ENCODE data around the gene MEDAG.
A peak's percentile ranks its signal among the peaks of the same experiment; 100 is the strongest.

The MEDAG gene

GRCh38 chr13:30904043-30904442, 2.0 kb upstream of the MEDAG start:
- TF ChIP-seq CTCF (IDR thresholded peaks at IDR 0.05; ENCODE audit: low read length, missing control alignments) = no peak
- no peak overlapping the region for H3K4me3 ChIP-seq (replicated peaks; ENCODE audit: low read depth, low read length)
- peak; percentile 74 for DNase-seq (ENCODE audit: low read depth)

GRCh38 chr13:30906411-30907051, 460 bp downstream of the MEDAG start:
- H3K4me3 ChIP-seq (replicated peaks; ENCODE audit: low read depth, low read length) = peak overlapping the region; percentile 60
- TF ChIP-seq CTCF (IDR thresholded peaks at IDR 0.05; ENCODE audit: low read length, missing control alignments) = no peak
- DNase-seq (ENCODE audit: low read depth) = no peak

- H3K4me3 ChIP-seq (replicated peaks; ENCODE audit: low read depth, low read length) = peak overlapping the region; percentile 60
- TF ChIP-seq CTCF (IDR thresholded peaks at IDR 0.05; ENCODE audit: low read length, missing control alignments) = no peak
- DNase-seq (ENCODE audit: low read depth) = peak; percentile 64
Measured at GRCh38 chr13:30907121-30907861, 1.2 kb downstream of the MEDAG start.

- peak overlapping the region; percentile 60 for H3K4me3 ChIP-seq (replicated peaks; ENCODE audit: low read depth, low read length)
- peak; percentile 91 for DNase-seq (ENCODE audit: low read depth)
- TF ChIP-seq CTCF (IDR thresholded peaks at IDR 0.05; ENCODE audit: low read length, missing control alignments) = no peak
Measured at GRCh38 chr13:30908416-30908980, 2.4 kb downstream of the MEDAG start.

- TF ChIP-seq CTCF (IDR thresholded peaks at IDR 0.05; ENCODE audit: low read length, missing control alignments) = no peak
- DNase-seq (ENCODE audit: low read depth) = no peak
- no peak overlapping the region for H3K4me3 ChIP-seq (replicated peaks; ENCODE audit: low read depth, low read length)
Measured at GRCh38 chr13:30910676-30911075, 4.6 kb downstream of the MEDAG start.

GRCh38 chr13:30915691-30916541, 9.8 kb downstream of the MEDAG start:
- no peak for DNase-seq (ENCODE audit: low read depth)
- no peak overlapping the region for H3K4me3 ChIP-seq (replicated peaks; ENCODE audit: low read depth, low read length)
- TF ChIP-seq CTCF (IDR thresholded peaks at IDR 0.05; ENCODE audit: low read length, missing control alignments) = no peak
